ENCODE data around the gene MAGEA9. TPM values are rescaled to one million over a fixed set of nuclear protein-coding genes. Genes with fewer than 3 reads are reported as not detected.

The MAGEA9 gene
- total and polyA plus RNA-seq, 2 donors (not counting 1 experiment from before 2014, with no cell fraction given), result not detected

DNA sequence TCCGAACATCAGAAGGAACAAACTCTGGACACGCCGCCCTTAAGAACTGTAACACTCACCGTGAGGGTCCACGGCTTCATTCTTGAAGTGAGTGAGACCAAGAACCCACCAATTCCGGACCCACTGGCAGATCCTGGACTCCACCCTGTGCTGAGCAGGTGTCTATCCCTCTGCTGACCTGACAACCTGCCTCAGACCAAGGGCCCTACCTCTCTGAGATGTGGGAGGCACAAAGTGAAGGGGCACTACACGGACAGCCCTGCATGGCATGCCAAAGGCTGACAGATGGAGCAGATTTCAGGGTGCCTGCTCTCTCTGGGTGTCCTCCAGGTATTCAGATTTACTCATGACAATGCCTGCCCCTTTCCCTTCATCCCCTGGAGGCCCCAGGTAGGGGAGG is 21.9 kb upstream of the MAGEA9 start:
- no peak overlapping the region for H3K4me2 ChIP-seq (replicated peaks; ENCODE audit: low read depth, low read length, poor library complexity, severe bottlenecking)
- no peak overlapping the region for H3K9ac ChIP-seq (ENCODE audit: low read length)
- no peaks in the 10 kb centered on the region for H3K9me3 ChIP-seq (ENCODE audit: control extremely low read depth in 1 of 3, control insufficient read depth in 2 of 3, insufficient read depth in 1 of 3, low read length in 2 of 3)
- Mint-ChIP-seq H3K9me3 (ENCODE audit: insufficient read depth) (no peaks in the 10 kb centered on the region), H3K4me3 (no peak overlapping the region), H3K27ac (no peak overlapping the region), H3K4me1 (no peaks in the 10 kb centered on the region), H3K27me3 (no peaks in the 10 kb centered on the region)
- intact Hi-C loops (cut with micrococcal nuclease), result no loop called here
- ChIA-PET CTCF (no interaction called here), POLR2A (no interaction called here)
- H3K36me3 ChIP-seq (replicated peaks in 1 of 2; ENCODE audit: control extremely low read depth in 1 of 2, control insufficient read depth in 1 of 2, extremely low read depth in 1 of 2, insufficient read depth in 2 of 2, low read length in 1 of 2), result no peaks in the 10 kb centered on the region
- no peaks in the 10 kb centered on the region for H3K4me1 ChIP-seq (ENCODE audit: control insufficient read depth in 2 of 2, insufficient read depth in 2 of 2, low read length in 2 of 2)
- H3K79me2 ChIP-seq (ENCODE audit: control insufficient read depth, insufficient read depth, low read length), result no peaks in the 10 kb centered on the region
- WGBS (ENCODE audit: insufficient coverage), result 97% methylated on average over 4 of the region's 7 CpGs
- no peaks in the 10 kb centered on the region for H4K20me1 ChIP-seq (ENCODE audit: control insufficient read depth, insufficient read depth, low read length, poor library complexity, severe bottlenecking)
- no peaks in the 10 kb centered on the region for H3K27me3 ChIP-seq (replicated peaks in 1 of 4; ENCODE audit: control extremely low read depth in 1 of 4, control insufficient read depth in 3 of 4, insufficient read depth in 4 of 4, low read length in 3 of 4)
- ATAC-seq (ENCODE audit: low read depth) (no peak), DNase-seq (no peak)
- H3K27ac ChIP-seq (ENCODE audit: low read length in 2 of 2), result no peak overlapping the region
- no peak for TF ChIP-seq EZH2 (IDR thresholded peaks at IDR 0.05; ENCODE audit: borderline replicate concordance, insufficient read depth, low read depth, low read length, poor library complexity, severe bottlenecking)
- TF ChIP-seq, protein P1, sequence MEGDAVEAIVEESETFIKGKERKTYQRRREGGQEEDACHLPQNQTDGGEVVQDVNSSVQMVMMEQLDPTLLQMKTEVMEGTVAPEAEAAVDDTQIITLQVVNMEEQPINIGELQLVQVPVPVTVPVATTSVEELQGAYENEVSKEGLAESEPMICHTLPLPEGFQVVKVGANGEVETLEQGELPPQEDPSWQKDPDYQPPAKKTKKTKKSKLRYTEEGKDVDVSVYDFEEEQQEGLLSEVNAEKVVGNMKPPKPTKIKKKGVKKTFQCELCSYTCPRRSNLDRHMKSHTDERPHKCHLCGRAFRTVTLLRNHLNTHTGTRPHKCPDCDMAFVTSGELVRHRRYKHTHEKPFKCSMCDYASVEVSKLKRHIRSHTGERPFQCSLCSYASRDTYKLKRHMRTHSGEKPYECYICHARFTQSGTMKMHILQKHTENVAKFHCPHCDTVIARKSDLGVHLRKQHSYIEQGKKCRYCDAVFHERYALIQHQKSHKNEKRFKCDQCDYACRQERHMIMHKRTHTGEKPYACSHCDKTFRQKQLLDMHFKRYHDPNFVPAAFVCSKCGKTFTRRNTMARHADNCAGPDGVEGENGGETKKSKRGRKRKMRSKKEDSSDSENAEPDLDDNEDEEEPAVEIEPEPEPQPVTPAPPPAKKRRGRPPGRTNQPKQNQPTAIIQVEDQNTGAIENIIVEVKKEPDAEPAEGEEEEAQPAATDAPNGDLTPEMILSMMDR (IDR thresholded peaks at IDR 0.05), result no peak
- H3K4me3 ChIP-seq (ENCODE audit: control extremely low read depth in 1 of 5, extremely low read depth in 1 of 5, insufficient read depth in 1 of 5, low read depth in 2 of 5, low read length in 4 of 5), result no peak overlapping the region
- no peak overlapping the region for H2AFZ ChIP-seq (ENCODE audit: insufficient read depth, low read depth, low read length, poor library complexity, severe bottlenecking)

GRCh38 chrX:149760965-149761364 is 20.8 kb upstream of the MAGEA9 start:
- no peak for ATAC-seq (ENCODE audit: low read depth)
- WGBS (ENCODE audit: insufficient coverage), result 80% methylated on average over 1 of the region's 3 CpGs

More at GRCh38 chrX:149760965-149761364, 20.8 kb upstream of the MAGEA9 start:
- Mint-ChIP-seq H3K27ac (no peak overlapping the region), H3K4me1 (no peaks in the 10 kb centered on the region), H3K27me3 (no peaks in the 10 kb centered on the region), H3K9me3 (ENCODE audit: insufficient read depth) (no peaks in the 10 kb centered on the region), H3K4me3 (no peak overlapping the region)
- Histone ChIP-seq H3K4me1 (ENCODE audit: control insufficient read depth in 2 of 2, insufficient read depth in 2 of 2, low read length in 2 of 2) (no peaks in the 10 kb centered on the region), H3K27ac (ENCODE audit: low read length in 2 of 2) (no peak overlapping the region), H3K9ac (ENCODE audit: low read length) (no peak overlapping the region), H4K20me1 (ENCODE audit: control insufficient read depth, insufficient read depth, low read length, poor library complexity, severe bottlenecking) (no peaks in the 10 kb centered on the region), H3K4me3 (ENCODE audit: control extremely low read depth in 1 of 5, extremely low read depth in 1 of 5, insufficient read depth in 1 of 5, low read depth in 2 of 5, low read length in 4 of 5) (no peak overlapping the region), H3K9me3 (ENCODE audit: control extremely low read depth in 1 of 3, control insufficient read depth in 2 of 3, insufficient read depth in 1 of 3, low read length in 2 of 3) (no peaks in the 10 kb centered on the region), H3K27me3 (replicated peaks in 1 of 4; ENCODE audit: control extremely low read depth in 1 of 4, control insufficient read depth in 3 of 4, insufficient read depth in 4 of 4, low read length in 3 of 4) (no peaks in the 10 kb centered on the region), H2AFZ (ENCODE audit: insufficient read depth, low read depth, low read length, poor library complexity, severe bottlenecking) (no peak overlapping the region), H3K36me3 (replicated peaks in 1 of 2; ENCODE audit: control extremely low read depth in 1 of 2, control insufficient read depth in 1 of 2, extremely low read depth in 1 of 2, insufficient read depth in 2 of 2, low read length in 1 of 2) (no peaks in the 10 kb centered on the region), H3K79me2 (ENCODE audit: control insufficient read depth, insufficient read depth, low read length) (no peaks in the 10 kb centered on the region), H3K4me2 (replicated peaks; ENCODE audit: low read depth, low read length, poor library complexity, severe bottlenecking) (no peak overlapping the region)
- TF ChIP-seq, protein P1 (IDR thresholded peaks at IDR 0.05), result no peak
- no peak for TF ChIP-seq EZH2 (IDR thresholded peaks at IDR 0.05; ENCODE audit: borderline replicate concordance, insufficient read depth, low read depth, low read length, poor library complexity, severe bottlenecking)
- no peak for DNase-seq
- POLR2A ChIA-PET, result no interaction called here
- intact Hi-C loops (cut with micrococcal nuclease), result no loop called here
- CTCF ChIA-PET, result no interaction called here

All from B cell (primary cell).